ENCODE results near the gene ATF5.

The ATF5 gene

GRCh38 chr19:49916839-49917733 lies 11.9 kb upstream of the ATF5 start:
- peak; percentile 62 for DNase-seq
- H2BK120ac ChIP-seq (ENCODE audit: low read depth, low read length) = no peak overlapping the region
- peaks cover 31% of the 10 kb centered on the region for H3K79me1 ChIP-seq (ENCODE audit: low read length)
- no peak overlapping the region for H3K4ac ChIP-seq (ENCODE audit: low read depth, low read length)
- H3K23ac ChIP-seq (ENCODE audit: low read length) = no peak overlapping the region
- no peak overlapping the region for H3K4me2 ChIP-seq (ENCODE audit: low read length)
- no peak overlapping the region for H4K8ac ChIP-seq (ENCODE audit: low read depth, low read length)
- no CpG with 5 or more reads among the region's 21 CpGs for WGBS (ENCODE audit: extremely low coverage, insufficient coverage, low lambda C conversion rate)
- H2BK15ac ChIP-seq (replicated peaks; ENCODE audit: low read depth) = no peak overlapping the region
- no peak overlapping the region for H3K18ac ChIP-seq (ENCODE audit: low read length)
- no peak overlapping the region for H3K56ac ChIP-seq (ENCODE audit: low read length)
- no peak overlapping the region for H3K4me3 ChIP-seq (ENCODE audit: low read length)
- no peak overlapping the region for H2AK5ac ChIP-seq (ENCODE audit: low read length)
- no peak overlapping the region for H3K27ac ChIP-seq (ENCODE audit: low read depth, low read length)
- H2BK5ac ChIP-seq (ENCODE audit: low read length) = no peak overlapping the region
- H3K36me3 ChIP-seq (ENCODE audit: control insufficient read depth, insufficient read depth, low read length) = peaks cover 14% of the 10 kb centered on the region
- H3K27me3 ChIP-seq (ENCODE audit: insufficient read depth, low read length, poor library complexity) = no peaks in the 10 kb centered on the region
- no peak overlapping the region for H3K9ac ChIP-seq (ENCODE audit: low read length)
- H3K4me1 ChIP-seq (ENCODE audit: control insufficient read depth, low read depth, low read length) = no peaks in the 10 kb centered on the region
- peaks cover 39% of the 10 kb centered on the region for H3K79me2 ChIP-seq (ENCODE audit: control insufficient read depth, insufficient read depth, low read length)
- no peak overlapping the region for H4K5ac ChIP-seq (ENCODE audit: low read length)

GRCh38 chr19:49918089-49918488 lies 10.9 kb upstream of the ATF5 start:
- peaks cover 35% of the 10 kb centered on the region for H3K79me1 ChIP-seq (ENCODE audit: low read length)
- peaks cover 16% of the 10 kb centered on the region for H3K36me3 ChIP-seq (ENCODE audit: control insufficient read depth, insufficient read depth, low read length)
- no CpG with 5 or more reads among the region's 8 CpGs for WGBS (ENCODE audit: extremely low coverage, insufficient coverage, low lambda C conversion rate)

GRCh38 chr19:49920624-49921363 lies 8.2 kb upstream of the ATF5 start:
- H3K9ac ChIP-seq (ENCODE audit: low read length) = no peak overlapping the region
- H3K79me1 ChIP-seq (ENCODE audit: low read length) = peaks cover 36% of the 10 kb centered on the region
- H2BK15ac ChIP-seq (replicated peaks; ENCODE audit: low read depth) = no peak overlapping the region
- H4K5ac ChIP-seq (ENCODE audit: low read length) = no peak overlapping the region
- peaks cover 16% of the 10 kb centered on the region for H3K36me3 ChIP-seq (ENCODE audit: control insufficient read depth, insufficient read depth, low read length)
- H2BK120ac ChIP-seq (ENCODE audit: low read depth, low read length) = no peak overlapping the region
- H3K79me2 ChIP-seq (ENCODE audit: control insufficient read depth, insufficient read depth, low read length) = peaks cover 67% of the 10 kb centered on the region
- no peaks in the 10 kb centered on the region for H3K27me3 ChIP-seq (ENCODE audit: insufficient read depth, low read length, poor library complexity)
- H3K4ac ChIP-seq (ENCODE audit: low read depth, low read length) = no peak overlapping the region
- DNase-seq = no peak
- H4K8ac ChIP-seq (ENCODE audit: low read depth, low read length) = no peak overlapping the region
- no peak overlapping the region for H3K23ac ChIP-seq (ENCODE audit: low read length)
- no peak overlapping the region for H3K4me3 ChIP-seq (ENCODE audit: low read length)
- no peak overlapping the region for H3K56ac ChIP-seq (ENCODE audit: low read length)
- H3K27ac ChIP-seq (ENCODE audit: low read depth, low read length) = no peak overlapping the region
- no peak overlapping the region for H3K4me2 ChIP-seq (ENCODE audit: low read length)
- WGBS (ENCODE audit: extremely low coverage, insufficient coverage, low lambda C conversion rate) = no CpG with 5 or more reads among the region's 24 CpGs
- H3K18ac ChIP-seq (ENCODE audit: low read length) = no peak overlapping the region
- H2BK5ac ChIP-seq (ENCODE audit: low read length) = no peak overlapping the region
- H2AK5ac ChIP-seq (ENCODE audit: low read length) = no peak overlapping the region
- H3K4me1 ChIP-seq (ENCODE audit: control insufficient read depth, low read depth, low read length) = no peaks in the 10 kb centered on the region

More at GRCh38 chr19:49918089-49918488, 10.9 kb upstream of the ATF5 start:
- peaks cover 49% of the 10 kb centered on the region for H3K79me2 ChIP-seq (ENCODE audit: control insufficient read depth, insufficient read depth, low read length)
- H4K5ac ChIP-seq (ENCODE audit: low read length) = no peak overlapping the region
- H3K4ac ChIP-seq (ENCODE audit: low read depth, low read length) = no peak overlapping the region
- no peak overlapping the region for H2BK15ac ChIP-seq (replicated peaks; ENCODE audit: low read depth)
- no peak overlapping the region for H3K18ac ChIP-seq (ENCODE audit: low read length)
- no peaks in the 10 kb centered on the region for H3K27me3 ChIP-seq (ENCODE audit: insufficient read depth, low read length, poor library complexity)
- H3K27ac ChIP-seq (ENCODE audit: low read depth, low read length) = no peak overlapping the region
- no peak overlapping the region for H3K56ac ChIP-seq (ENCODE audit: low read length)
- H3K4me2 ChIP-seq (ENCODE audit: low read length) = no peak overlapping the region
- no peak overlapping the region for H2BK5ac ChIP-seq (ENCODE audit: low read length)
- no peak overlapping the region for H2BK120ac ChIP-seq (ENCODE audit: low read depth, low read length)
- no peak overlapping the region for H3K23ac ChIP-seq (ENCODE audit: low read length)
- H4K8ac ChIP-seq (ENCODE audit: low read depth, low read length) = no peak overlapping the region
- H3K4me3 ChIP-seq (ENCODE audit: low read length) = no peak overlapping the region
- no peaks in the 10 kb centered on the region for H3K4me1 ChIP-seq (ENCODE audit: control insufficient read depth, low read depth, low read length)
- H3K9ac ChIP-seq (ENCODE audit: low read length) = no peak overlapping the region
- no peak overlapping the region for H2AK5ac ChIP-seq (ENCODE audit: low read length)
- no peak for DNase-seq

GRCh38 chr19:49921871-49922795 lies 6.9 kb upstream of the ATF5 start:
- Histone ChIP-seq H3K27ac (ENCODE audit: low read depth, low read length) (no peak overlapping the region), H3K36me3 (ENCODE audit: control insufficient read depth, insufficient read depth, low read length) (peaks cover 18% of the 10 kb centered on the region), H4K8ac (ENCODE audit: low read depth, low read length) (no peak overlapping the region), H3K4me1 (ENCODE audit: control insufficient read depth, low read depth, low read length) (no peaks in the 10 kb centered on the region), H3K4me3 (ENCODE audit: low read length) (no peak overlapping the region), H3K56ac (ENCODE audit: low read length) (no peak overlapping the region), H3K4me2 (ENCODE audit: low read length) (no peak overlapping the region), H3K4ac (ENCODE audit: low read depth, low read length) (no peak overlapping the region), H2BK15ac (replicated peaks; ENCODE audit: low read depth) (no peak overlapping the region), H3K18ac (ENCODE audit: low read length) (no peak overlapping the region), H2AK5ac (ENCODE audit: low read length) (no peak overlapping the region), H4K5ac (ENCODE audit: low read length) (no peak overlapping the region), H3K23ac (ENCODE audit: low read length) (no peak overlapping the region), H2BK5ac (ENCODE audit: low read length) (no peak overlapping the region), H3K27me3 (ENCODE audit: insufficient read depth, low read length, poor library complexity) (no peaks in the 10 kb centered on the region), H3K79me2 (ENCODE audit: control insufficient read depth, insufficient read depth, low read length) (peaks cover 70% of the 10 kb centered on the region), H3K9ac (ENCODE audit: low read length) (no peak overlapping the region), H2BK120ac (ENCODE audit: low read depth, low read length) (no peak overlapping the region), H3K79me1 (ENCODE audit: low read length) (peaks cover 38% of the 10 kb centered on the region)
- no CpG with 5 or more reads among the region's 22 CpGs for WGBS (ENCODE audit: extremely low coverage, insufficient coverage, low lambda C conversion rate)
- no peak for DNase-seq

- Histone ChIP-seq H3K27me3 (ENCODE audit: insufficient read depth, low read length, poor library complexity) (no peaks in the 10 kb centered on the region), H3K4me3 (ENCODE audit: low read length) (no peak overlapping the region), H3K18ac (ENCODE audit: low read length) (no peak overlapping the region), H3K4me2 (ENCODE audit: low read length) (no peak overlapping the region), H4K8ac (ENCODE audit: low read depth, low read length) (no peak overlapping the region), H2BK120ac (ENCODE audit: low read depth, low read length) (no peak overlapping the region), H3K4me1 (ENCODE audit: control insufficient read depth, low read depth, low read length) (peaks cover 7% of the 10 kb centered on the region), H3K36me3 (ENCODE audit: control insufficient read depth, insufficient read depth, low read length) (peaks cover 24% of the 10 kb centered on the region), H3K9ac (ENCODE audit: low read length) (no peak overlapping the region), H2BK15ac (replicated peaks; ENCODE audit: low read depth) (no peak overlapping the region), H3K79me2 (ENCODE audit: control insufficient read depth, insufficient read depth, low read length) (peaks cover 73% of the 10 kb centered on the region), H3K56ac (ENCODE audit: low read length) (peak overlapping the region; percentile 25), H3K79me1 (ENCODE audit: low read length) (peaks cover 41% of the 10 kb centered on the region), H2BK5ac (ENCODE audit: low read length) (no peak overlapping the region), H4K5ac (ENCODE audit: low read length) (no peak overlapping the region), H3K4ac (ENCODE audit: low read depth, low read length) (no peak overlapping the region), H3K27ac (ENCODE audit: low read depth, low read length) (no peak overlapping the region), H3K23ac (ENCODE audit: low read length) (no peak overlapping the region), H2AK5ac (ENCODE audit: low read length) (no peak overlapping the region)
- WGBS (ENCODE audit: extremely low coverage, insufficient coverage, low lambda C conversion rate) = no CpG with 5 or more reads among the region's 31 CpGs
- DNase-seq = no peak
Measured at GRCh38 chr19:49923055-49924003, 5.7 kb upstream of the ATF5 start.

Data from mesendoderm (in vitro differentiated cells).